SK-MEL-5 (cell line): ENCODE data around the gene DST. TPM values are rescaled to one million over a fixed set of nuclear protein-coding genes. Genes with fewer than 3 reads are reported as not detected.

ENCODE experiments used
- DNase-seq: peaks from one replicate; pipeline ENCODE4 v3.0.0-alpha.2; 2016; ENCODE audit warnings: low read depth, low spot score
- in situ Hi-C: cut with HindIII; loops from 2 replicates; pipeline ENCODE4 v1.10.0; 2016; ENCODE audit warnings: low sequenced_read_pairs, high pct_unique_total_duplicates, low pct_unique_long_range_greater_than_20kb
- total RNA-seq: library from RNA; depleted of rRNA; stranded (reverse); fragments of >200 nt; shearing (Covaris generic); gene quantifications from 2 replicates; pipeline ENCODE4 v1.2.3, GENCODE V29; 2014

DST gene
- total RNA-seq, 1 experiment from 2014 or later: 86.4 TPM

GRCh38 chr6:56644366-56644765 lies 1.7 kb upstream of the DST start:
- in situ Hi-C loops: no loop called here

GRCh38 chr6:56643379-56644089 lies 845 bp upstream of the DST start:
- in situ Hi-C loops: no loop called here

More at GRCh38 chr6:56644366-56644765, 1.7 kb upstream of the DST start:
- no peak for DNase-seq

GRCh38 chr6:56640374-56640773 lies 2.3 kb downstream of the DST start:
- DNase-seq: no peak
- in situ Hi-C loops: no loop called here

More at GRCh38 chr6:56643379-56644089, 845 bp upstream of the DST start:
- no peak for DNase-seq

- in situ Hi-C loops: no loop called here
- DNase-seq: no peak
Measured at GRCh38 chr6:56638760-56639159, 3.9 kb downstream of the DST start.

GRCh38 chr6:56637640-56638039 lies 5.0 kb downstream of the DST start:
- DNase-seq: peak; percentile 69
- in situ Hi-C loops: no loop called here

GRCh38 chr6:56628105-56628504 lies 14.6 kb downstream of the DST start:
- no peak for DNase-seq
- in situ Hi-C loops: no loop called here

GRCh38 chr6:56625356-56625755 lies 17.3 kb downstream of the DST start:
- in situ Hi-C loops: no loop called here

GRCh38 chr6:56624728-56625069 lies 18.0 kb downstream of the DST start:
- in situ Hi-C loops: loop anchor here (25.0 kb wide), 1 partner anchor 262 kb away; no protein-coding TSS in a partner anchor

More at GRCh38 chr6:56625356-56625755, 17.3 kb downstream of the DST start:
- no peak for DNase-seq

DNA sequence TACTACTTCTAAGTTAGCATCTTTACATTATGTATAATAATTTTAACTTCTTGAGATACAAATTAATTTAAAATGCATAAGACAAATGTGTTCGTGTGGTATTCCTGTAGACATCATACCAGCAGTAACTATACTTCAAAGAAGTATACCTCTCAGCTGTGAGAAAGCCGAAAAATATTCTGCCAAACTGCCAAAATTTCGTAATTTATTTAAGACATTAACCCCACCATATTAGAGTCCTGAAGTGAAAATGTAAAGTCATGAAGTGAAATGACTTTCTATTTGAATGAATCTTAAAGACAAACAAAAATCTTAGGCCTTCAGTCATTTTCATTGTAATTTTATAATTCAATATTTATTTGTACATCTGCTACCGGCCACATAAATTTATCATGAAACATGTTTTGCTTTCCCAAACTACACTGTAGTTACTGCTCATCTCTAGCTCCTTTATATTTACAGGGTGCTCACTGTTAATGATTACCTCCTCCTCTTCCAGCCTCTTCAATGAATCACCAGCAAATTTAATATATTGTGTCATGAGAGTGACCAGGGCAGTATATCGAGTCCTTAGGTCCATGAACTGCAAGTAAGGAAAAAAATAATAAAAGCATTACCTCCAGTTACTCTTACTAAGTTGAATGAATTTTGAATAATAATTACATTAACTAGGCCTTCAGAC lies 18.5 kb downstream of the DST start:
- DNase-seq: no peak
- in situ Hi-C loops: loop anchor here (25.0 kb wide), 1 partner anchor 262 kb away; no protein-coding TSS in a partner anchor

More at GRCh38 chr6:56624728-56625069, 18.0 kb downstream of the DST start:
- DNase-seq: no peak

GRCh38 chr6:56620229-56620868 lies 22.3 kb downstream of the DST start:
- in situ Hi-C loops: loop anchor here (25.0 kb wide), 1 partner anchor 258 kb away; no protein-coding TSS in a partner anchor
- no peak for DNase-seq

- in situ Hi-C loops: loop anchor here (25.0 kb wide), 1 partner anchor 256 kb away; no protein-coding TSS in a partner anchor
- DNase-seq: peak; percentile 33
Measured at GRCh38 chr6:56618050-56618449, 24.6 kb downstream of the DST start.

DNA sequence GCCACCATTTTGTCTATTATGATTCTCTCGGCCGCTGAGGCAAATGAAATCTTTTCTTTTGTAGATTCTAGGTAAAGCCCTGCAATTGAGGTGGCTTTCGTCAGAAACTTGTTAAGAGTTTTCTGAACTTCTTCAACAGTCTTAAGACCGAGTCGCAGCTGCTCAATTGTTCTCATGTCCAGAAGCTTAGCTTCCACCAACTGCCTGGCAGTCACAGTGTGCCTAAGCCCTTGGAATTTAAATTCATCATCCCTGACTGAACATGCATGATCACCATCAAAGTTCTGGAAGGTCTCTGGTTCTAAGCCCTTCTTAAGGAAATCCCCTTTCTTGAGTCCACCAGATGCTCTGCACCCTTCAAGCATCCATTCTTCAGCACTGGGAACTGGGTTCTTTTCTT lies 25.7 kb downstream of the DST start:
- DNase-seq: no peak
- in situ Hi-C loops: loop anchor here (25.0 kb wide), 1 partner anchor 255 kb away; no protein-coding TSS in a partner anchor

- in situ Hi-C loops: loop anchor here (25.0 kb wide), 1 partner anchor 251 kb away; no protein-coding TSS in a partner anchor
- DNase-seq: no peak
Measured at GRCh38 chr6:56613247-56613851, 29.3 kb downstream of the DST start.

- no peak for DNase-seq
- in situ Hi-C loops: loop anchor here (25.0 kb wide), 1 partner anchor 246 kb away; no protein-coding TSS in a partner anchor
Measured at GRCh38 chr6:56608332-56608731, 34.4 kb downstream of the DST start.

DNA sequence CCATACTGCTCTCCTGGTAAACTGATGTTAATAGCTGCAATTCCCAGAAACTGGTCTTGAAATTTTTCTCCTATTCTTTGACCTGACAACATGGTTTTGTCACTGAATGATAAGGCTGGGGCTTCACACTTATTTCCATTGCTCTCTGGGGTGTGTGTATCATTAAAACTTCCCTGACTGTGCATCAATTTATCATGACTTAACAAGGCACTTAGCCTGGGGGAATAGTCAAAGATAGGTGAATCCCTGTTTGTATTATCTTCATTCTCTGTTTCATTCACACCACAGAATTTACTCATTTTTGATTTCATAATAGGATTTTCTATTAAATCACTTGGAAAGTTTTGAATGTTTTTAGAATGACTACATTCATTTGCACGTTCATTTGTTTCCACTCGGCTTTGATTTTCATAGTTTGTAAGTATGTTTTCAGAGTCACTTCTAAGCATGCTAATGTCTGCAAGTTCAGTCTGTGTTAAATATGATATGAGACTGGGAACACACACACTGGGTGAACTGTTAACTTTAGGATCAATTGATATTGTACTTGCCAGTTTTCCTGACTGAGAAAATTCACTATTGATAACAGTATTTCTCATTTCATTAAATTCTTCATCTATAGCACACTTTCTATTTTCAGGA lies 35.5 kb downstream of the DST start:
- in situ Hi-C loops: loop anchor here (25.0 kb wide), 1 partner anchor 245 kb away; no protein-coding TSS in a partner anchor
- no peak for DNase-seq

- no peak for DNase-seq
- in situ Hi-C loops: loop anchor here (25.0 kb wide), 1 partner anchor 243 kb away; no protein-coding TSS in a partner anchor
Measured at GRCh38 chr6:56605435-56605834, 37.3 kb downstream of the DST start.

- DNase-seq: no peak
- in situ Hi-C loops: loop anchor here (25.0 kb wide), 1 partner anchor 242 kb away; no protein-coding TSS in a partner anchor
Measured at GRCh38 chr6:56604186-56604585, 38.5 kb downstream of the DST start.
